Stimulated activated CD4-positive, alpha-beta T cell treated with anti-CD3 and anti-CD28 coated beads, TNF-alpha, amount 100 ng/mL, for 48 hours (primary cell): ENCODE measurements around the gene FERMT3.

Experiments
- DNase-seq, 3 donors: peaks; one replicate each; pipeline ENCODE4 v3.0.0-alpha.2; 2020; ENCODE audit warnings: low read depth in 3 of 3

FERMT3 gene

GRCh38 chr11:64186492-64187165 lies 19.9 kb upstream of the FERMT3 start:
- no peak for DNase-seq

DNA sequence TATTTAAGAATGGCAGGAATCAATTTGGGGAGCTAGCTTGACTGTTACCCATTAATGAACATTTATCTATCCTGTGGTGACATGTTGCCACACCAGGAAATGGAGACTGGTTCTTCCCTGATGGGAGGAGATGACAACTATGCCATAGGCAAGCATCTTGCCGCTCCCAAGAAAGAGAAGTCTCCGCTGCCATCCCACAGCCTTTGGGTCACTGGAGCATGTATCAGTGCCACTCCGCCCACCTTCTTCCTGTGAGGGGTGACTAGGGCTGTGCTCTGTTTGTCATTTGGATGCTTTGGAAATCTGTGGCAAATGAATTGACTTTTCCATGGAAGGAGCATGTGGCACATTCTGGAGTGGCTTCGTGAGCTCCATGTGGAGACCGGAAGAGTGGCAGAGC lies 14.1 kb upstream of the FERMT3 start:
- DNase-seq = no peak

- DNase-seq = no peak
These were observed 9.9 kb upstream of the FERMT3 start for GRCh38 chr11:64196626-64197025.

GRCh38 chr11:64198511-64198910 lies 8.0 kb upstream of the FERMT3 start:
- no peak for DNase-seq

- no peak for DNase-seq
These were observed 5.0 kb upstream of the FERMT3 start for GRCh38 chr11:64201543-64201942.

DNA sequence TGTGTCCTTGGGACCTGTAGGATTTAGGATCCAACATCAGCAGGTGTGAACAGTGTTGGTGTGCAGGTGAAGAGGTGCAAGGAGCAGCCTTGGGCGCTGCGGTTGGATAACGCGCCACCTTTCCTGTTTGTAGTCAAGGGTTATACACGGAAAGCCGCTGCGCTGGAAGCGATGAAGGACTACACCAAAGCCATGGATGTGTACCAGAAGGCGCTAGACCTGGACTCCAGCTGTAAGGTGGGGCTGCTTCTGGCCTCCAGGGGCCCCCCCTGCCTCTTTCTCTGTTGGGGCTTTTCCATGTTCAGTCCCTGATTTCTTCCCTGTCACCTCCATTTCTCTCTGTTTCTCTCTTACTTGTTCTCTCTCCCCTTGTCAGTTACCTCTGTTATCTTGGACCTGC lies 3.5 kb upstream of the FERMT3 start:
- no peak for DNase-seq

GRCh38 chr11:64203421-64204079 lies 3.0 kb upstream of the FERMT3 start:
- DNase-seq = no peak

DNA sequence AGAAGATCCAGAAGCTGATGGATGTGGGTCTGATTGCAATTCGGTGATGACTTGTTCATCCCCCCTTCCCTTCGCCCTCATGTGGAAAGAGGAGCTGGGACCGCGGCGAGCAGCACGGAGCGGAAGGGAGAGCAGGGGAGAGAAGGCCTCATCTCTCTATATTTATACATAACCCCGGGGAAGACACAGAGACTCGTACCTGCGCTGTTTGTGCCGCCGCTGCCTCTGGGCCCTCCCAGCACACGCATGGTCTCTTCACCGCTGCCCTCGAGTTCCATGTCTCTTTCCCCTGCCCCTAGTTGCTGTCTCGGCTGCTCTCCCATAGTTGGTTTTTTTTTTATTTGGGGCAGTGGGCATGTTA lies 2.5 kb upstream of the FERMT3 start:
- DNase-seq = no peak

DNA sequence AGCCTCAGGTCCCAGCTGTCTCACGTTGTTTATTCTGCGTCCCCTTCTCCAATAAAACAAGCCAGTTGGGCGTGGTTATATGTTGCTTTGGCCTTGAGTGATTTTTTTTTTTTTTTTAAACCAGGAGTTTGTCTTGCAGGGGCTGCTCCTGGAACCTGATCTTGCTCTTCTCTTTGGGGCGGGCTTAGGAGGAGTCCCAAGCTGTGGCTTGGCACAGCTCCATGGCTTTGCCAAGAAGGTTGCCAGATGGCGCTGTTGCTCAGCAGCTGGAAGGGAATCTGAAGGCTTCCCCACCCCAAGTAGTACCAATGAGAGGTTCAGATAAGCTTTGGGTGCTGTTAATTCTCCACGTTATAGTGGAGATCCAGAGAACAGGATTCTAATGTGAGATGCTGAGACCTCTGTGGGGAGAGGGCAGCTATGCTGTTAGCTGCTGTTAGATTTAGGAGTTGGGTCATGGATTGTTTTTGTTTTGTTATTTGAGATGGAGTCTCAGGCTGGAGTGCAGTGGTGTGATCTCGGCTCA lies 2.0 kb upstream of the FERMT3 start:
- no peak for DNase-seq

GRCh38 chr11:64207256-64208085 lies 950 bp downstream of the FERMT3 start:
- peak in 2 of 3 donors; percentile 77 to 79 for DNase-seq

GRCh38 chr11:64208086-64208795 lies 1.7 kb downstream of the FERMT3 start:
- DNase-seq = no peak

DNA sequence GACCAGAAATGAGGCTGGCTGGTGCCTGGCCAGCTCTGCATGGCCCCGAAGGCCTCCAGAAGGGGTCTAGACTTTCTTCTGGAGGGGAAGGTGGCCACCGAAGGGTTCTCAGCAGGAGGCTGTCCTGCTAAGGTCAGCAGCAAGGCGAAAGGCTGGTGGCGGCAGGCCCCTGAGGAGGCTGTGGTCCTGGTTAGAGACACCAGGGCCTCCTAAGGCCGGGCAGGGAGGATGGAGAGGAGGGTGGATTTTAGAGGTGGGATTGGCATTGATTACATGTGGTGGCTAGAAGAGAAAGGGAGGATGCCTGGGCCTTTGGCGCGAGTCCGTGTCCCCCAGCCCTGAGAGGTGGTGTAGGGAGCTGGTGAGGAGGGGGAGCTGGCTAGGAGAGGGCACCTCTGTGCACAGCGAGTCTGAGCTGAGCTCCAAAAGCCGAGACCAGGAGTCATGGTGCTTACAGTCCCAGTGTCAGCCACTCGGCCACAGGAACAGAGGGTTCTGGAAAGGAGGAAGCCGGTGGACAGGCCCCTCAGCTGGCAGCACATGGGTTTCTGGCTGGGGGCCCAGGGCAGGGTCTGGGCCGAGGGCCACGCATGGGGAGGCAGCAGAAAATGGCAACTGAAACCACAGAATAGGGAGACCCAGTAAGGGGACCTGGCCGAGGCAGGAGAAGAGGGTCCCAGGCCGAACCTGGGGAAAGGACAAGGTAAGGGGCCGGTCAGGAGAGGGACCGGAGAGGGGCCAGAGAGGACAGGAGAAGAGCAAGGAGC lies 2.5 kb downstream of the FERMT3 start:
- DNase-seq = no peak

GRCh38 chr11:64209563-64209843 lies 3.0 kb downstream of the FERMT3 start:
- no peak for DNase-seq

DNA sequence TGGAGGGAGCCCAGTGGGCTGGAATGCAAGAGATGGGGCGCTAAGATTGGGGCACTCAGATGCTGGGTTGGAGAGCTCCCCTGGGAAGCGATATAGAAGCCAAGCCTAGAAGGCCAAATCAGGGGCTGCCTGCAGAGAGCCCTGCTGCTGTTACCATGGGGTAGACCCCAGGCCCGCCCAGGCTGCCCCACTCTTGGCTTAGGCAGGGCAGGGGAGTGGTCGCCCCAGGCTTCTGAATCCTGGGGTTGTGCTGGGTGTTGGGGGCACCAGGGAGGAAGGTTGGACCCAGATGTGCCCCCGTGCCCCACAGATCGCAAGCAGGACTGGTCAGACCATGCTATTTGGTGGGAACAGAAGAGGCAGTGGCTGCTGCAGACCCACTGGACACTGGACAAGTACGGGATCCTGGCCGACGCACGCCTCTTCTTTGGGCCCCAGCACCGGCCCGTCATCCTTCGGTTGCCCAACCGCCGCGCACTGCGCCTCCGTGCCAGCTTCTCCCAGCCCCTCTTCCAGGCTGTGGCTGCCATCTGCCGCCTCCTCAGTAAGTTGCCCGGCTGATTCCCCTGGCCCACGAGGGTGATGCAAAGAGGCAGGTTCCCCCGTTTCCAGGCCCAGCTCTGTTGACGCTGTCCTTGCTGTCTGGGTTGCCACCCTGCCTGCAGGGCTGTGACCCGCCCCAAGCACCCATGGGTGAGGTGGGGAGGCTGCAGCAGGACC lies 3.9 kb downstream of the FERMT3 start:
- no peak for DNase-seq

GRCh38 chr11:64211181-64211872 lies 4.8 kb downstream of the FERMT3 start:
- DNase-seq = no peak

DNA sequence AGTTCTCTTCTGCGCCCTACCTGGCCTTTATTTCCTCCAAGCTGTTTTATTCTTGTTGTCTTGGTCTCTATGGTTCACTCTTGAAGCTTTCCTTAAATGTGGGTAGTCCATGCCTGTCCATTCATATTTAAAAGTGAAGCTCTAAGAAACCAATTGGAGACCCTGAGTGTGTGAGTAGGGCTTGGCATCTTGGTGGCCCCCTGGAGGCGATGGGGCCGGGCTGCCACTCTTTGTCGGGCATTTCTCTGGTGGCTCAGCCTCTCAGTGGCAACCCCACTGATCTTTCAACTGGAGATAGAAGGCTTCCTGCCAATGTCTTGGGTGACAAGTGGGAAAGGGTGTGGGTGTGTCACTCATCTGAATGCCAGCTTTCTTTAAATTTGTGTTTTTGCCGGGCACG lies 10.4 kb downstream of the FERMT3 start:
- DNase-seq = no peak

- no peak for DNase-seq
These were observed 12.3 kb downstream of the FERMT3 start for GRCh38 chr11:64218628-64219353.

DNA sequence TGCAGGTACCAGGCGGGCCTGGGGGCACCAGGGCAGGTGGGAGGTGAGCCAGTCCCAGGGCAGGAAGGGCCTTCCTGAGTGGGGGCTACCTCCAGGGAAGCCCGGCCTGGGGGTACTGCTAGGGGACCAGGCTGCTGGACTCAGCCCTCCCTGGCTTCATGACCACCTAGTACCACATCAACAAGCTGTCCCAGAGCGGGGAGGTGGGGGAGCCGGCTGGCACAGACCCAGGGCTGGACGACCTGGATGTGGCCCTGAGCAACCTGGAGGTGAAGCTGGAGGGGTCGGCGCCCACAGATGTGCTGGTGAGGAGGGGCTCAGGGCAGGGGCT lies 12.8 kb downstream of the FERMT3 start:
- DNase-seq = no peak

GRCh38 chr11:64219755-64220154 lies 13.2 kb downstream of the FERMT3 start:
- DNase-seq = no peak

DNA sequence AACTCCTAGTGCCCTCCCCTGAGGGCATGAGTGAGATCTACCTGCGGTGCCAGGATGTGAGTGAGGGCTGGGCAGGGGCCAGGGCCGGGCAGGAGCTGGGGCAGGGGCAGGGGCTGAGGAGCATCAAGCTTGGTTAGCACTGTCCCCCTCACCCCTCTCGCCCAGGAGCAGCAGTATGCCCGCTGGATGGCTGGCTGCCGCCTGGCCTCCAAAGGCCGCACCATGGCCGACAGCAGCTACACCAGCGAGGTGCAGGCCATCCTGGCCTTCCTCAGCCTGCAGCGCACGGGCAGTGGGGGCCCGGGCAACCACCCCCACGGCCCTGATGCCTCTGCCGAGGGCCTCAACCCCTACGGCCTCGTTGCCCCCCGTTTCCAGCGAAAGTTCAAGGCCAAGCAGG lies 13.8 kb downstream of the FERMT3 start:
- DNase-seq = no peak
